H9 (cell line): ENCODE measurements around the gene DDRGK1. TPM values are rescaled to one million over a fixed set of nuclear protein-coding genes. Genes with fewer than 3 reads are reported as not detected.

Source experiments
- DNase-seq: peaks from one replicate; pipeline ENCODE4 v3.0.0-alpha.2; 2017
- H2AFZ ChIP-seq: one replicate; pipeline ENCODE4 v1.6.1; 2013; ENCODE audit warnings: mild to moderate bottlenecking, low read length, control low read depth, moderate library complexity
- H2AK5ac ChIP-seq: 2 replicates; pipeline ENCODE4 v1.6.1; 2013; ENCODE audit warnings: low read length, control low read depth, mixed read lengths; ENCODE audit not compliant: insufficient read length
- H2BK120ac ChIP-seq: one replicate; pipeline ENCODE4 v1.6.1; 2013; ENCODE audit warnings: low read depth, mild to moderate bottlenecking, low read length, control low read depth, inconsistent platforms; ENCODE audit not compliant: poor library complexity, severe bottlenecking
- H2BK12ac ChIP-seq: 2 replicates; pipeline ENCODE4 v1.6.1; 2013; ENCODE audit warnings: low read length, control low read depth, mixed read lengths, low read depth; ENCODE audit not compliant: insufficient read length
- H2BK15ac ChIP-seq: 2 replicates; pipeline ENCODE4 v1.6.1; 2013; ENCODE audit warnings: low read depth, low read length, control low read depth
- H2BK20ac ChIP-seq: one replicate; pipeline ENCODE4 v1.6.1; 2013; ENCODE audit warnings: low read depth, mild to moderate bottlenecking, low read length, control low read depth, inconsistent platforms; ENCODE audit not compliant: poor library complexity, severe bottlenecking
- H2BK5ac ChIP-seq: 2 replicates; pipeline ENCODE4 v1.6.1; 2013; ENCODE audit warnings: low read length, control low read depth, mixed read lengths; ENCODE audit not compliant: insufficient read length
- H3K14ac ChIP-seq: 2 replicates; pipeline ENCODE4 v1.6.1; 2013; ENCODE audit warnings: low read length, control low read depth; ENCODE audit not compliant: insufficient read depth
- H3K18ac ChIP-seq: 2 replicates; pipeline ENCODE4 v1.6.1; 2013; ENCODE audit warnings: low read depth, mild to moderate bottlenecking, mixed read lengths, low read length, control low read depth; ENCODE audit not compliant: insufficient read length
- H3K23ac ChIP-seq: 2 replicates; pipeline ENCODE4 v1.6.1; 2013; ENCODE audit warnings: low read length, control low read depth, mixed read lengths, low read depth; ENCODE audit not compliant: insufficient read length
- H3K23me2 ChIP-seq: 2 replicates; pipeline ENCODE4 v1.6.1; 2013; ENCODE audit warnings: low read depth, mild to moderate bottlenecking, mixed read lengths, low read length, control low read depth; ENCODE audit not compliant: insufficient read length, poor library complexity, severe bottlenecking
- H3K27ac ChIP-seq: 2 replicates; pipeline ENCODE4 v1.5.1; 2013; ENCODE audit warnings: low read length, control low read depth, mixed read lengths, low read depth; ENCODE audit not compliant: insufficient read length
- H3K27me3 ChIP-seq: 2 replicates; pipeline ENCODE4 v1.6.1; 2013; ENCODE audit warnings: low read length, control low read depth, inconsistent platforms; ENCODE audit not compliant: insufficient read depth
- H3K4ac ChIP-seq: 2 replicates; pipeline ENCODE4 v1.6.1; 2013; ENCODE audit warnings: low read depth, mild to moderate bottlenecking, control low read depth, inconsistent platforms, low read length, moderate library complexity
- H3K4me1 ChIP-seq: 2 replicates; pipeline ENCODE4 v1.6.1; 2013; ENCODE audit warnings: low read length, control low read depth, inconsistent platforms; ENCODE audit not compliant: insufficient read depth
- H3K4me2 ChIP-seq: 2 replicates; pipeline ENCODE4 v1.6.1; 2013; ENCODE audit warnings: low read length, control low read depth, mixed read lengths; ENCODE audit not compliant: insufficient read length, insufficient read depth
- H3K56ac ChIP-seq: 2 replicates; pipeline ENCODE4 v1.6.1; 2013; ENCODE audit warnings: low read depth, mild to moderate bottlenecking, mixed read lengths, low read length, control low read depth; ENCODE audit not compliant: insufficient read length
- H3K79me1 ChIP-seq: 2 replicates; pipeline ENCODE4 v1.6.1; 2013; ENCODE audit warnings: low read depth, mild to moderate bottlenecking, moderate library complexity, low read length, control low read depth, inconsistent platforms; ENCODE audit not compliant: insufficient read depth, poor library complexity, severe bottlenecking
- H3K79me2 ChIP-seq: 2 replicates; pipeline ENCODE4 v1.6.1; 2013; ENCODE audit warnings: low read length, control low read depth, inconsistent platforms; ENCODE audit not compliant: insufficient read depth
- H3K9ac ChIP-seq: 2 replicates; pipeline ENCODE4 v1.6.1; 2013; ENCODE audit warnings: low read length, control low read depth, mixed read lengths; ENCODE audit not compliant: insufficient read length; ENCODE audit errors: extremely low read depth
- H3K9me3 ChIP-seq: one replicate; pipeline ENCODE4 v1.6.1; 2013; ENCODE audit warnings: low read depth, low read length, inconsistent platforms; ENCODE audit not compliant: control insufficient read depth
- H3T11ph ChIP-seq: one replicate; pipeline ENCODE4 v1.6.1; 2013; ENCODE audit warnings: mild to moderate bottlenecking, low read length, control low read depth, inconsistent platforms
- H4K20me1 ChIP-seq: one replicate; pipeline ENCODE4 v1.6.1; 2013; ENCODE audit not compliant: control insufficient read depth, insufficient read length, insufficient read depth
- H4K5ac ChIP-seq: 2 replicates; pipeline ENCODE4 v1.6.1; 2013; ENCODE audit warnings: low read depth, mild to moderate bottlenecking, mixed read lengths, low read length, control low read depth; ENCODE audit not compliant: insufficient read length
- H4K8ac ChIP-seq: replicated peaks from 2 replicates; pipeline ENCODE4 v1.6.1; 2013; ENCODE audit warnings: low read length, control low read depth, mixed read lengths, low read depth; ENCODE audit not compliant: insufficient read length
- H4K91ac ChIP-seq: 2 replicates; pipeline ENCODE4 v1.6.1; 2013; ENCODE audit warnings: low read depth, mild to moderate bottlenecking, moderate library complexity, mixed read lengths, low read length, control low read depth; ENCODE audit not compliant: insufficient read length
- H3K27ac Mint-ChIP-seq, 3 experiments: 2 replicates in 2 of 3; 3 replicates in 1 of 3; pipeline ENCODE4 v1.8.0; 2020 to 2021; ENCODE audit warnings: mixed read lengths in 3 of 3, mild to moderate bottlenecking in 1 of 3, moderate library complexity in 1 of 3
- H3K27me3 Mint-ChIP-seq: 2 replicates; pipeline ENCODE4 v1.8.0; 2021; ENCODE audit warnings: low read depth, mild to moderate bottlenecking, moderate library complexity, mixed read lengths
- H3K36me3 Mint-ChIP-seq, 3 experiments: 2 replicates in 2 of 3; 3 replicates in 1 of 3; pipeline ENCODE4 v1.8.0; 2020 to 2021; ENCODE audit warnings: low read depth in 3 of 3, mixed read lengths in 3 of 3; ENCODE audit not compliant: insufficient read depth in 1 of 3
- H3K4me1 Mint-ChIP-seq, 2 experiments: 2 replicates each; pipeline ENCODE4 v1.8.0; 2020; ENCODE audit warnings: mixed read lengths in 2 of 2
- H3K4me3 Mint-ChIP-seq, 2 experiments: 2 replicates in 1 of 2; 3 replicates in 1 of 2; pipeline ENCODE4 v1.8.0; 2020 to 2021; ENCODE audit warnings: mild to moderate bottlenecking in 2 of 2, mixed read lengths in 2 of 2, moderate library complexity in 1 of 2
- H3K9me3 Mint-ChIP-seq, 2 experiments: 2 replicates in 1 of 2; 3 replicates in 1 of 2; pipeline ENCODE4 v1.8.0; 2020; ENCODE audit warnings: mild to moderate bottlenecking in 2 of 2, mixed read lengths in 2 of 2, moderate library complexity in 1 of 2
- CTCF ChIP-seq: fragments of 200-600 bp; sonication (generic); conservative IDR thresholded peaks from 3 replicates; pipeline ENCODE4 v1.8.0; 2021; ENCODE audit warnings: antibody characterized with exemption, mild to moderate bottlenecking
- WGBS: extraction: QIAGEN DNeasy Blood & Tissue Kit; methylation state at CpG from one replicate; pipeline ENCODE4 v1.1.7; 2013; ENCODE audit warnings: missing lambda C conversion rate, low lambda C conversion rate, mixed read lengths; ENCODE audit not compliant: insufficient read length; ENCODE audit errors: extremely low coverage; 5-methylcytosine and 5-hydroxymethylcytosine counted together
- total RNA-seq: library from RNA; stranded (reverse); gene quantifications from 2 replicates; pipeline ENCODE4 v1.2.1, GENCODE V29; 2021

DDRGK1 gene
- total RNA-seq, 1 experiment from 2014 or later: 58.1 TPM

- Histone ChIP-seq H3K79me1 (no peaks in the 10 kb centered on the region), H3K23ac (no peak overlapping the region), H4K20me1 (no peaks in the 10 kb centered on the region), H3K23me2 (no peaks in the 10 kb centered on the region), H3K14ac (no peak overlapping the region), H3K18ac (no peak overlapping the region), H3K4ac (no peak overlapping the region), H3K79me2 (no peaks in the 10 kb centered on the region), H2BK120ac (no peak overlapping the region), H4K8ac (no peak overlapping the region), H3T11ph (no peak overlapping the region), H4K91ac (no peak overlapping the region), H3K27ac (no peak overlapping the region), H2BK15ac (no peak overlapping the region), H2AK5ac (no peak overlapping the region), H3K9ac (no peak overlapping the region), H4K5ac (no peak overlapping the region), H3K56ac (no peak overlapping the region), H2BK20ac (no peak overlapping the region), H2AFZ (no peak overlapping the region), H3K9me3 (no peaks in the 10 kb centered on the region), H3K27me3 (peaks cover 2% of the 10 kb centered on the region; the same call in 1 of the 2 replicates), H3K4me2 (no peak overlapping the region), H2BK12ac (no peak overlapping the region), H3K4me1 (no peaks in the 10 kb centered on the region), H2BK5ac (no peak overlapping the region)
- H3K27me3 Mint-ChIP-seq: peaks cover 15% of the 10 kb centered on the region
- H3K36me3 Mint-ChIP-seq: peaks cover 2 to 37% (median 3%) of the 10 kb centered on the region in 3 experiments; a peak in 4 of 7 replicates
- H3K9me3 Mint-ChIP-seq: no peaks in the 10 kb centered on the region; a peak in 1 of 5 replicates
- H3K4me3 Mint-ChIP-seq: no peak overlapping the region
- peaks cover 0 to 8% of the 10 kb centered on the region in 2 experiments; a peak in 2 of 4 replicates for H3K4me1 Mint-ChIP-seq
- no peak for TF ChIP-seq CTCF
- no peak overlapping the region for H3K27ac Mint-ChIP-seq
- WGBS: no CpG with 5 or more reads among the region's 15 CpGs
- DNase-seq: no peak
These were observed 27.6 kb upstream of the DDRGK1 start for GRCh38 chr20:3231889-3232588.
